NCI-H1694 treated with DMSO at 0.1 percent for 48 hours (cell line): Measurements from ENCODE around the gene ELL.

Experiments used
- DNase-seq: peaks from one replicate; lab custom pipeline; 2025; lab: John Stamatoyannopoulos, UW

ELL gene

GRCh38 chr19:18397242-18398202, 124.3 kb downstream of the ELL start, which contains the start of gene LRRC25:
Gene LRRC25 (minus strand): TSS chr19:18397622. CDS start chr19:18396963, 659 bp downstream.
- no peak for DNase-seq

- no peak for DNase-seq
These were observed 125.2 kb downstream of the ELL start for GRCh38 chr19:18396471-18397241.

DNA sequence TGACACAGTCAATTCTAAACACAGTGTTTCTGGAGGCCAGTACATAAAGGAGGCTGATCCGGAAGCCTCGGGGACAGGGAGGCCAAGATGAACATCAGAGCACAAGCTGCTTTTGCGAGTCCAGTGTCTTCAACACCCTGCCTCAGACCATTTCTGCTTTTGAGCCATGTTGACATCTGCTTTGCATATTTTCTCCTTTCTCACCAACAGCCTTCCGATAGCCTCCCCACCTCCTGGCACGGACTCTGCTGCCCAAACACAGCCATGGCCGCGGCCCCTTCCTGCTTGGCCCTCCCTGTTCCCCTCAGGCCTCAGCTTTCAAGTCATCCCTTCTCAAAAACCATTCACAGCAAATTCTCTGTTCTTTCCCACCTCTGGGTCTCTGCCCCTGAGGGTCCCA, 128.0 kb downstream of the ELL start:
- no peak for DNase-seq

GRCh38 chr19:18392926-18393325, 128.9 kb downstream of the ELL start:
- DNase-seq: no peak
